HG03196 (cell line): ENCODE measurements around the gene TMEM217.
"Not testable (repeated sequence)": the region's sequence is repeated elsewhere in the genome, so short reads cannot be mapped to it uniquely, and the experiment has no call there.

Experiments
- ATAC-seq: cut with Tn5 transposase; IDR thresholded peaks from one replicate; pipeline ENCODE4 v1.9.1; 2021; ENCODE audit not compliant: unreplicated experiment

TMEM217 gene

DNA sequence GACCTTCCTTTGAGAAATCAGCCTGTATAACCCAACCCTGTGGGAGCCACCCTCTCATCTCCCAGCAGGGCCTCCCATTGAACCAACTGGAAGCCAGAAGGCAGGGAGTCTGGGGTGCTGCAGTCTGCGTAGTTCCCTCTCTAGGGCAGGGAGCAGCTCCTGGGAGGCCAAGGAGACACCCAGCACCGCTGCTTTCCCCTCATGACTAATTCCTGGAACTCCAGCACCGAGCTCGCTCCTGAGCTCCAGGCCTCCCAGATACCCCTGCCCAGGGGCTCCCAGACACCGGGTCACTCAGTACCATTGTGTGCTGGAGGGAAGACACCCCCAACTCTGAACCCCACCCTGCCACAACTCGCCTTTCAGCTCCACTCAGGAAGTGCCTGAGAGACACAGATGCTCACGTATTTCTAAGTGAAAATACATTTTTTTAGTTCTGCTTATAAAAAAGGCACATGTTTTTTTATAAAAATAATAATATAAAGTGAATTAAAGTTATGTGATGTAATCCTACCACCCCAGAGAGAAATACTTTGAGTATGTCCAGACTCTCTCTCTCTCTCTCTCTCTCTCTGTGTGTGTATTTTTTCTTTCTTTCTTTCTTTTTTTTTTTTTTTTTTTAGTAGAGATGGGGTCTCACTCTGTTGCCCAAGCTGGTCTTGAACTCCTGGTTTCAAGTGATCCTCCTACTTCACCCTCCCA, 70.5 kb downstream of the TMEM217 start:
- no peak for ATAC-seq

- ATAC-seq: not testable (repeated sequence)
Observed at GRCh38 chr6:37185949-37186720, 71.8 kb downstream of the TMEM217 start.

- no peak for ATAC-seq
Observed at GRCh38 chr6:37182736-37183590, 75.0 kb downstream of the TMEM217 start.

- not testable (repeated sequence) for ATAC-seq
Observed at GRCh38 chr6:37180610-37181009, 77.3 kb downstream of the TMEM217 start.

GRCh38 chr6:37180075-37180474, 77.9 kb downstream of the TMEM217 start:
- no peak for ATAC-seq

- ATAC-seq: no peak
Observed at GRCh38 chr6:37177935-37178517, 79.9 kb downstream of the TMEM217 start.

DNA sequence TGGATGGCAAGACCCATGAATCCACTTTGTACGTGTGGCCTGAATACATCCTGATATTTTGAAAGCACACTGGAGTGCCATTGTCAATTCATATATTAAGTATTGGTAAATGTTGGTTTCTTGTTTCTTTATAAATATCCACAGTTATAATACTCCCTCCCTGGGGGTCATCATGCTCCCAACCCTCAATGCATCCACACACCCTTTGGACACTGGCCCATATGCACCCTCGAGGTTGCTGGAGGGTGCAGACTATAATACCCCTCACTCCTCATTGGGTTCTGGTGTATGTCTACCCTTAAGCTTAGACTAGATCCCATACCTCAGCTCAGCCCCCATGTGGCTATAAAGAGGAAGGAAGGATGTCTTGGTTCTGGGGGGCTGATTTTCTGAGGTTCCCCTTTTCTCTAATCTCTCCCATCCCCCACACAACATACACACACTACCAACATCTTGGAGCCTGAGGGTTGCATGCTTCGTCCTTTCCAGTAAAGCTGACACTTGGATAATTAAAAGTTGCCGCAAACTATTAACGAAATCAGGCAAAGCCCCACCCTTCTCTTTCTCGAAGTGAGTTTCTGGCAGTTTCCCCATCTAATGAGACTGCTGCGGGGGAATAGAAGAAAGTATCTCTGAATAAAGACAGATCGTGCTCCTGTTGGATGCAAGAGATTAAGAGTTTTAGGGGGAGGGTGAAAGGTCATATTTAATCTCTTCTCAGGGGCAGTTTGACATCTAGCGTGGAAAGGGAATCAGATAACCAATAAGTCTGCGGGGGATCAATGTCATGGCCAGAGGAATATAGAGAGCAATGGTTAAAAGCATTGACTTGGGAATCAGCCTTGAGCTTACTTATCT, 80.6 kb downstream of the TMEM217 start:
- no peak for ATAC-seq

- ATAC-seq: no peak
Observed at GRCh38 chr6:37176268-37177076, 81.5 kb downstream of the TMEM217 start.

- no peak for ATAC-seq
Observed at GRCh38 chr6:37175332-37176267, 82.3 kb downstream of the TMEM217 start.

- ATAC-seq: no peak
Observed at GRCh38 chr6:37174515-37175331, 83.2 kb downstream of the TMEM217 start.

DNA sequence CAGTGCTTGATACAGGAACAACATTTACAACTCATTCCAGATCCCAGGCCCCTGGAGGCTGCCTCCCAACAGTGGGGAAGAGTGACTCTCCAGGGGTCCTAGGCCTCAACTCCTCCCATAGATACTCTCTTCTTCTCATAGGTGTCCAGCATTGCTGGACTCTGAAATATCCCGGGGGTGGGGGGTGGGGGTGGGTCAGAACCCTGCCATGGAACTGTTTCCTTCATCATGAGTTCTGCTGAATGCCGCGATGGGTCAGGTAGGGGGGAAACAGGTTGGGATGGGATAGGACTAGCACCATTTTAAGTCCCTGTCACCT, 83.8 kb downstream of the TMEM217 start:
- no peak for ATAC-seq

GRCh38 chr6:37173493-37174195, 84.3 kb downstream of the TMEM217 start:
- ATAC-seq: no peak

DNA sequence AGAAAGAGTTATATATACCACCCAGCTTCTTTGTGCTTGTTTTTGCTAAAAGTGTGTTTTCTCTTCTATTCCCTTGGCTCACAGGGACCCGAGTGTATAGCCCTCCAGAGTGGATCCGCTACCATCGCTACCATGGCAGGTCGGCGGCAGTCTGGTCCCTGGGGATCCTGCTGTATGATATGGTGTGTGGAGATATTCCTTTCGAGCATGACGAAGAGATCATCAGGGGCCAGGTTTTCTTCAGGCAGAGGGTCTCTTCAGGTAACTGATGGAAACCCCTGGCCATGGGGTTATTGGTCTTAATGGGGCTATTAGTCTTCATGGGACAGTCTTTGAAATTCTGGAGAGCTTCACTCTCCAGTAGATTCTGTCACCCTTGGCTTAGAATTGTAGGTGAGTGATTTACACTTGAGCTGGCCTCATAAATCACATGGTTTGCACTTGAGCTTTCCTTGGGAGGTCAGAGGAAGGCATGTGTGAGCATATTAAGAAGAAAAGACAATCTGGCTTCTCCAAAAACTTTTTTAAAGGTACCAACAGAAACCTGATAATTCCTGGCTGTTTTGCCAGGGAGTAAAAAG, 84.9 kb downstream of the TMEM217 start:
- ATAC-seq: no peak

DNA sequence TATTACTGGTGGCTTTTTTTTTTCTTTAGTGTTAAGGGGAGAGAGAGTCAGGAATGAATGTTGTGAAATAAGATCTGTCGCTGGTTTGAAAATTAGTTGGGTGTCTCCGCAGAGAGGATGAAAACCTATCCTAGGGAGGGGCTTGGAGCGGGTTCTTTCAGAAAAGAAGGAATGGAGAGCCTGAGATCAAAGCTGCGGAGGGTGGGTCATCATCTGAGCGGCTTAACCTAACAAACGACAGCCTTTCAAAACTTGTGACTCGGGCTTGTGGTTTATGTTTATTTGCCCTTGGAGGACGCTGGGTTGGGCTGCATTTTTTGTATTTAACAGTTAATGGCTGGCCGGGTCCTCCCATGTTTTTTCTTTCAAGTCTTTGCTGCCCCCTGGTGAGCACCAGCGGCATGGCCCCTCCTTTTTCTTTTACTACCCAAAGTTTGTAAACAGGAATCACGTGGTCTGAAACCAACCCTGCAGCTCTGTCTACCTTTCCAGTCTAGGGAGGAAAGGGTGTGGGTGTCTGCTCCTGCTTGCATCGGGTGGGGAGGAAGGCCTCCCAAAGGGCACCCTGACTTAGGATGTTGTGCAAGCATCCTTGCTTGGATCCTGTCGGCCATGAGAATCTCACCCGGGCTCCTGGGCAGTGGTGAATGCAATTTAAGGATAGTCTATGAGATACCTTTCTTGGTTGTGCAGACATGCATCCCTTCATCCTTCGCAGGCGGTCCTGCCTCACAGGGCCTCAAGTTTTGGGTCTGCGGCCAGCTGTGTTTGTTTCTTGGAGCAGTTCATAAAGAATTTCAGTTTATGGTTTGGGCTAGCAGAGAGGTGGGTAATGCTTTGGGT, 85.8 kb downstream of the TMEM217 start:
- peak; percentile 40 for ATAC-seq

GRCh38 chr6:37171201-37171969, 86.6 kb downstream of the TMEM217 start:
- no peak for ATAC-seq
